ENCODE results near the gene MYOM1.

DNA sequence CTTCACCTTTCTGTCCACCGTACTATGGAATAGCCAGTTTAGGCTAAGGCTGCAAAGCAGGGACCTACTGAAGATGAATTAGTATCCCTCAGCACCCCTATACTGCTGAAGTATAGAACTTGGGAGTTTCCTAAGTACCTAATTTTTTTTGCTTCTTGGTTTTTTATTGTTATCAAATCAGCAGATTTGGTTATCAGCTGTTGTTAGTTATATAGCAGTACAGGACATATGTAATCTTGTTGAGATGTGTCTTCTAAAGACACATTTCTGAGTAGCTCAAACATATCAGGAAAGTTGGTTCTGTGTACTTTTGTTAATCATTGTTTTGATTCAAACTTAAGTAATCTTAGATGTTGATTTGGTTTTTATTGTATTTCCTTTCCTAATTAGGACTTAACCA is 33.1 kb upstream of the MYOM1 start:
- TF ChIP-seq CTCF (conservative IDR thresholded peaks at IDR 0.05; ENCODE audit: low read depth, low read length) (no peak), EZH2phosphoT487 (IDR thresholded peaks at IDR 0.05; ENCODE audit: borderline replicate concordance, low read length) (no peak)
